AG04449 (cell line): ENCODE measurements around the gene EXO5.
A peak's percentile ranks its signal among the peaks of the same experiment; 100 is the strongest.

Experiments
- CTCF ChIA-PET: fragments of 350-600 bp; formaldehyde crosslinking; extraction: SDS; loops from one replicate; lab custom pipeline; 2021; ENCODE audit warnings: antibody characterized with exemption; lab: Yijun Ruan, JAX
- POLR2A ChIA-PET: fragments of 400-600, 350-600 bp; formaldehyde crosslinking; extraction: SDS; loops from one replicate; lab custom pipeline; 2020; ENCODE audit warnings: antibody characterized with exemption, inconsistent platforms; lab: Yijun Ruan, JAX
- DNase-seq: peaks from one replicate; pipeline ENCODE4 v3.0.0-alpha.2; 2010; ENCODE audit warnings: low read depth, low spot score
- H3K4me3 ChIP-seq: 2 replicates; pipeline ENCODE4 v1.5.1; 2011; ENCODE audit warnings: low read depth, mild to moderate bottlenecking, control low read depth, low read length
- CTCF ChIP-seq: IDR thresholded peaks from one replicate; pipeline ENCODE4 v1.5.1; 2011; ENCODE audit warnings: mild to moderate bottlenecking, moderate library complexity, low read length, control low read depth, inconsistent platforms; ENCODE audit not compliant: insufficient read depth; ENCODE audit errors: missing control alignments

Gene EXO5

DNA sequence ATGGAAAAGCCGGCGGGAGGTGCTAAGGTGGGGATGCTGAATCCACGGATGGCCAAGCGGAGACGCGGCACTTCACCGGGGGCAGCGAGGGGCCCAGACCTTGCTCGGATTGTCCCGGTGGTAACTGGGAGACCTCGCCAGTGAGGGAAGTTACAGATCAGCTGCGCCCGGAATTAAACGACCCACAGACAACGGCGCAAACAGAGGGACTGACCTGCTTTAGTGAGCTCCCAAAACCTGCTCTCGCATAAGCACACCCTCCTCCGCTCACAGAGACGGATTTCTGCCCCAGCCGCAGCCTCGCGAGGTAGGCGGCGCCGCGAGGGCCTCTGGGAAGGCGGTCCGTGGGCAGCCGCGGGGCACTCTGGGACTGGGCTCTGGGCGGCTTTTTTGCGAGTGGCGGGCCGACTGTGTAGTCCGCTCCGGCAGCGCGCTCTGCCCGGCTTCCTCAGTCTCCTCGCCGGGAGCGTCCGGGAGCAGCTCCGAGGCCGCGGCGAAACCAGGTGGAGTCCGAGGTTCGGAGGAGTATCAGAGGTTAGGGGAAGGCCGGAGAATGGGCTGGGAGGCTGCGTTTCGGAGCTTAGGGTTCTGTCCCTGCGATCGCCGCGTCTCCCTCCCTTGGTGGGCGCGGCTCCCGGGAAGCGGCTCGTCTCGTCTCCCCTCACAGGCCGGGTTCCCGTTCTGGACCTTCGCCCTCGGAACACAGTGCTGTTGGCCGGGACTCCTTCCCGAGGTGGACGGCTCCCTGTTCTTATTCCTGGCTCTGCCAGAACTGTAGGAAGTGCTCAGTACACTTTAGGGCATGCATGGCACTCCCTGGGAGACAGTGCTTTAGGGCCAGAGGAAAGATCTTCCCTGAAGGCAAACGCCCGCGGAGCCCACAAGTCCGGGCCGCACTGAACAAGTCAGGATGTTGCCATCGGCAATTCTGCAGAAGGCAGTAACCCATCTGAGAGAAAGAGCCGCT is at the start of gene EXO5:
Gene EXO5 (plus strand): TSS at position 393 of the 967 bp plus-strand sequence. CDS start 5,778 bp downstream, outside the sequence.
- no peak for DNase-seq
- no peak for TF ChIP-seq CTCF
- CTCF ChIA-PET: interaction anchor here (2.0 kb wide), 1 partner anchor 24 kb away, joined by 6 read pairs; no protein-coding TSS in a partner anchor

DNA sequence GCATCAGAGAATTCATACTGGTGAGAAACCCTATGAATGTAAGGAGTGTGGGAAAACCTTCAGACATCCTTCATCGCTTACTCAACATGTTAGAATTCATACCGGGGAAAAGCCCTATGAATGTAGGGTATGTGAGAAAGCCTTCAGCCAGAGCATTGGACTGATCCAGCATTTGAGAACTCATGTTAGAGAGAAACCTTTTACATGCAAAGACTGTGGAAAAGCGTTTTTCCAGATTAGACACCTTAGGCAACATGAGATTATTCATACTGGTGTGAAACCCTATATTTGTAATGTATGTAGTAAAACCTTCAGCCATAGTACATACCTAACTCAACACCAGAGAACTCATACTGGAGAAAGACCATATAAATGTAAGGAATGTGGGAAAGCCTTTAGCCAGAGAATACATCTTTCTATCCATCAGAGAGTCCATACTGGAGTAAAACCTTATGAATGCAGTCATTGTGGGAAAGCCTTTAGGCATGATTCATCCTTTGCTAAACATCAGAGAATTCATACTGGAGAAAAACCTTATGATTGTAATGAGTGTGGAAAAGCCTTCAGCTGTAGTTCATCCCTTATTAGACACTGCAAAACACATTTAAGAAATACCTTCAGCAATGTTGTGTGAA is 45.5 kb upstream of the EXO5 start:
- no peak overlapping the region for H3K4me3 ChIP-seq
- ChIA-PET CTCF (interaction anchor here (1.7 kb wide), 1 partner anchor 13 kb away, joined by 4 read pairs; the partner anchor contains the start of gene ZFP69B), POLR2A (no interaction called here)
- TF ChIP-seq CTCF: no peak
- no peak for DNase-seq

More for the DNA sequence above, at the start of gene EXO5:
- H3K4me3 ChIP-seq: peak within 1 kb of the TSS; percentile 81
- POLR2A ChIA-PET: interaction anchor here (0.9 to 1.8 kb wide), 7 partner anchors 8 to 58 kb away, joined by 3 to 6 read pairs (median 3); partner anchors contain the start of genes ZFP69B and ZNF684

DNA sequence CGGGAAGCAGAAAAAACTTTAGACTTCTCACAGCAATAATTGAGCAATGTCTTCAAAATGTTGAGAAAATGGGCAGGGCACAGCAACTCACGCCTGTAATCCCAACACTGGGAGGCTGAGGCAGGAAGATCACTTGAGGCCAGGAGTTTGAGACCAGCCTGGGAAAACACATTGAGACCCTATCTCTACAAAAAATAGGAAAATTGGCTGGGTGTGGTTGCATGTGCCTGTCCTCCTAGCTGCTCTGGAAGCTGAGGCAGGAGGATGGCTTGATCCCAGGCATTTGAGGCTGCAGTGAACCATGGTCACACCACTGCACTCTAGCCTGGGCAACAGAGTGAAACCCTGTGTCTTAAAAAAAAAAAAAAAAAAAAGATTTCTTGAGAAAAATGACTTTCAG is 39.2 kb upstream of the EXO5 start:
- H3K4me3 ChIP-seq: no peak overlapping the region
- ChIA-PET CTCF (no interaction called here), POLR2A (no interaction called here)
- no peak for DNase-seq
- no peak for TF ChIP-seq CTCF

DNA sequence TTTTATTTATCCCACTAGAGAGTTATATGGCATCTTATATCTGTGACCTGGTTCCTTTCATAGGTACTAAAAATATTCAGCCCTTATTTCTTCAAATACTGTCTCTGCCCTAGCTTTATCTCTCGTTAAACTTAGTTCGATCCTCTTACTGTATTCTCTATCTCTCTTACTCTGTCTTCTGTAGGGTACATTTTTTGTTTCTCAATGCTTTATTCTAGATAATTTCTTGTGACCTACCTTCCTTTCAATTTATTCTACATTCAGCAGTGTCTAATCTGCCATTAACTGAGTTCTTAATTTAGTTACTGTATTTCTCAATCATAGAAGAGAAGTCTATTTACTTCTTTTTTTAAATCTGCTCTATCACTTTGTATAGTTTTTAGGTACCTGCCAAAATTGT is 33.3 kb upstream of the EXO5 start:
- ChIA-PET CTCF (no interaction called here), POLR2A (no interaction called here)
- no peak for TF ChIP-seq CTCF

DNA sequence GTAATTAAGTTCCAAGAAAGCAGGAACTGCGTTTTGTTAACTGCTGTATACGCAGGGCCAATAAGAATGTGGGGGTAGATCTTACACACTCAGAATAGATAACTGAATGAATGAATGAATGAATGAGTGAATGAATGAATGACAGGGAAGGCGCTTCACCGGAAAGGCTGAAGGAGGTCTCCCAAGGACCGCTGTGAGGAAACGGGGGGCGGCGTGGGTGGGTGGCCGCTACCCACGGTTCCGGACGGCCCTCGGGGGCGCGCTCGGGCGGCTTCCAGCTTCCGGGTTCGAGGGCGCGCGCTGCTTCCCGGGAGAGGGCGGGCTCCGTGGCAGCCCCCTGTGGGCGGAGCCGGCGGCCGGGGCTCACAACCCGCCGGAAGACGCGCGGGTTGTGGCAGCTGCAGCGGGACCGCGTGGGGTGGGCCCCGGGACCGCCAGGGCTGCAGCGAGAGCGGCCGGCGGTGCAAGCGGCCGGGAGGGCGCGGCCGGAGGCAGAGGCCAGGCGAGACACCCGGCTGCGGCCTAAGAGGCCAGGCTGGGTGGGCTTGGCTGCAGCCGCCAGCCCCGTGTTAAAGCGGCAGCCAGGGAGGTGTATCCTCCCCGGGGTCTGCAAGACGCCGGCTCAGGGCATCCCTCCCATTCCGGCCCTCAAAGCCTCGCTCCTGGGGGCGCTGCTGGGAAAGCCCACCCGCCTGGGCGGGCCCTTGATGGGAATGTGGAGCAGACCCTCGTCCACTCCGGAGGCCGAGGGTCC is 31.5 kb upstream of the EXO5 start, which contains the start of gene ZFP69:
Gene ZFP69 (plus strand): TSS at position 367 of the 754 bp plus-strand sequence. CDS start 2,072 bp downstream, outside the sequence.
- H3K4me3 ChIP-seq: peak within 1 kb of the TSS; percentile 69
- DNase-seq: no peak
- ChIA-PET CTCF (interaction anchor here (1.0 kb wide), 1 partner anchor 55 kb away, joined by 3 read pairs; no protein-coding TSS in a partner anchor), POLR2A (interaction anchor here (2.9 kb wide), 1 partner anchor 27 kb away, joined by 9 read pairs; the partner anchor contains the start of gene ZFP69B)
- no peak for TF ChIP-seq CTCF

More for the DNA sequence above, 33.3 kb upstream of the EXO5 start:
- no peak overlapping the region for H3K4me3 ChIP-seq
- DNase-seq: no peak
